Testis (tissue), 3 donors: ENCODE measurements around the gene KIFBP. TPM values are rescaled to one million over a fixed set of nuclear protein-coding genes. Genes with fewer than 3 reads are reported as not detected.

Experiments
- DNase-seq: peaks from one replicate; pipeline ENCODE4 v3.0.0-alpha.2; 2019
- H3K27ac ChIP-seq, 2 donors: fragments of 200-600 bp; sonication (generic); one replicate each; pipeline ENCODE4 v1.5.1; 2019
- H3K27me3 ChIP-seq: fragments of 200-600 bp; sonication (generic); one replicate; pipeline ENCODE4 v1.5.1; 2019
- H3K36me3 ChIP-seq: fragments of 200-600 bp; sonication (generic); one replicate; pipeline ENCODE4 v1.5.1; 2017; ENCODE audit warnings: low read depth; ENCODE audit errors: missing control alignments
- H3K4me1 ChIP-seq: fragments of 200-600 bp; sonication (generic); one replicate; pipeline ENCODE4 v1.5.1; 2019
- H3K4me3 ChIP-seq, 2 donors: fragments of 200-600 bp; sonication (generic); one replicate each; pipeline ENCODE4 v1.5.1; 2017 to 2019
- H3K9me3 ChIP-seq: fragments of 200-600 bp; sonication (generic); one replicate; pipeline ENCODE4 v1.5.1; 2017
- CTCF ChIP-seq, 3 experiments: fragments of 450-650 bp in 2 of 3; fragments of 200-600 bp in 1 of 3; sonication (generic) in 1 of 3; IDR thresholded peaks; one replicate each; pipeline ENCODE4 v1.5.1; 2016 to 2019; ENCODE audit warnings: antibody characterized with exemption in 3 of 3, mild to moderate bottlenecking in 2 of 3, moderate library complexity in 1 of 3
- POLR2A ChIP-seq: fragments of 450-650 bp; IDR thresholded peaks from one replicate; pipeline ENCODE4 v1.6.1; 2017; ENCODE audit warnings: antibody characterized with exemption, mild to moderate bottlenecking, moderate library complexity
- WGBS, 2 donors: methylation state at CpG; one replicate each; pipeline ENCODE4 v1.1.5; 2018; 5-methylcytosine and 5-hydroxymethylcytosine counted together
- intact Hi-C: fragments of 100-400 bp; cut with DNase I; formaldehyde crosslinking; loops from one replicate; pipeline ENCODE4 v1.15.1; 2023; ENCODE audit warnings: low total_unique reads
- polyA plus RNA-seq: library from polyadenylated mRNA; stranded (reverse); fragments of 350-450 nt; fragmentation: Illumina TruSeq; extraction: RNeasy Lipid Tissue Mini Kit (QIAGEN cat#74804); gene quantifications from one replicate; pipeline ENCODE4 v1.2.3, GENCODE V29; 2014; ENCODE audit warnings: low read depth, low replicate concordance; ENCODE audit not compliant: insufficient read depth
- total RNA-seq, 2 donors: library from RNA; depleted of rRNA; stranded (reverse); fragments of >200 nt; gene quantifications; one replicate each; pipeline ENCODE4 v1.2.3, GENCODE V29; 2016

KIFBP gene
- total and polyA plus RNA-seq, 3 donors from 2014 or later: 38.9 to 58.2 (median 48.3) TPM

- Histone ChIP-seq H3K36me3 (no peaks in the 10 kb centered on the region), H3K4me1 (peaks cover 7% of the 10 kb centered on the region), H3K9me3 (no peaks in the 10 kb centered on the region), H3K27me3 (no peaks in the 10 kb centered on the region), H3K4me3 (no peak overlapping the region), H3K27ac (peak overlapping the region in 1 of 2 donors; percentile 86)
- no peak for DNase-seq
- no peak for TF ChIP-seq CTCF (IDR thresholded peaks at IDR 0.05)
- intact Hi-C loops: no loop called here
- WGBS, 2 donors: 94 to 98% methylated on average over 8 of the region's 8 CpGs
Observed at GRCh38 chr10:69060127-69060798, 71.7 kb downstream of the KIFBP start.

GRCh38 chr10:69061305-69062161, 72.9 kb downstream of the KIFBP start:
- H3K27me3 ChIP-seq: no peaks in the 10 kb centered on the region
- H3K9me3 ChIP-seq: no peaks in the 10 kb centered on the region
- peaks cover 7% of the 10 kb centered on the region for H3K4me1 ChIP-seq
- H3K27ac ChIP-seq: peak overlapping the region; percentile 86
- no peaks in the 10 kb centered on the region for H3K36me3 ChIP-seq
- 36 to 40% methylated on average over 19 to 20 of the region's 20 CpGs for WGBS, 2 donors
- peak; percentile 65 for DNase-seq
- intact Hi-C loops: no loop called here
- no peak for TF ChIP-seq CTCF (IDR thresholded peaks at IDR 0.05)
- no peak for TF ChIP-seq POLR2A
- H3K4me3 ChIP-seq: no peak overlapping the region

- H3K9me3 ChIP-seq: no peaks in the 10 kb centered on the region
- H3K27ac ChIP-seq: no peak overlapping the region
- DNase-seq: no peak
Observed at GRCh38 chr10:69062901-69063300, 74.3 kb downstream of the KIFBP start.

GRCh38 chr10:69064762-69065328, 76.2 kb downstream of the KIFBP start:
- Histone ChIP-seq H3K36me3 (no peaks in the 10 kb centered on the region), H3K4me3 (no peak overlapping the region), H3K4me1 (peaks cover 7% of the 10 kb centered on the region), H3K27ac (peak overlapping the region in 1 of 2 donors; percentile 42), H3K9me3 (no peaks in the 10 kb centered on the region), H3K27me3 (no peaks in the 10 kb centered on the region)
- intact Hi-C loops: no loop called here
- TF ChIP-seq POLR2A (no peak), CTCF (IDR thresholded peaks at IDR 0.05) (no peak)
- 73 to 78% methylated on average over 6 of the region's 6 CpGs for WGBS, 2 donors
- DNase-seq: no peak

More at GRCh38 chr10:69062901-69063300, 74.3 kb downstream of the KIFBP start:
- intact Hi-C loops: no loop called here
- WGBS, 2 donors: 77 to 89% methylated on average over 5 of the region's 5 CpGs
- TF ChIP-seq POLR2A (no peak), CTCF (IDR thresholded peaks at IDR 0.05) (no peak)
- Histone ChIP-seq H3K36me3 (no peaks in the 10 kb centered on the region), H3K4me3 (no peak overlapping the region), H3K27me3 (no peaks in the 10 kb centered on the region), H3K4me1 (peaks cover 7% of the 10 kb centered on the region)
